ENCODE measurements around the gene FAM241B.

DNA sequence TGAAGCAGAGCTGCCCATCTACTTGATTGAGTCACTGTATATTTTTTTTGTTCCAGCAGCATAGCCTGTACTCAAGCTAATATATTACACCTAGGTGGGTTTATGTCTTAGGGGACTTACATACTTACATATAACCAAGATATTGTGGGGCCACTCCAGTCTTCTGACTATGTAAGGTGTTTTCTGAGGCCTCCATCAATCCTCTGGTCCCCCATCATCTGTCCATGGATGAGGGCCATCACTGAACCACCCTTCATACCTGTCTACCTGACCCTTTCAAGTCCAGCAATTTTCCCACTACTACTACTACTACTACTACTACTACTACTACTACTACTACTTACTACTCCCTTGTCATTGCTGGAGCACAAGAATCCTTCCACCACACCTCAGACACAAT is 3.2 kb upstream of the FAM241B start:
- TF ChIP-seq, protein P1, sequence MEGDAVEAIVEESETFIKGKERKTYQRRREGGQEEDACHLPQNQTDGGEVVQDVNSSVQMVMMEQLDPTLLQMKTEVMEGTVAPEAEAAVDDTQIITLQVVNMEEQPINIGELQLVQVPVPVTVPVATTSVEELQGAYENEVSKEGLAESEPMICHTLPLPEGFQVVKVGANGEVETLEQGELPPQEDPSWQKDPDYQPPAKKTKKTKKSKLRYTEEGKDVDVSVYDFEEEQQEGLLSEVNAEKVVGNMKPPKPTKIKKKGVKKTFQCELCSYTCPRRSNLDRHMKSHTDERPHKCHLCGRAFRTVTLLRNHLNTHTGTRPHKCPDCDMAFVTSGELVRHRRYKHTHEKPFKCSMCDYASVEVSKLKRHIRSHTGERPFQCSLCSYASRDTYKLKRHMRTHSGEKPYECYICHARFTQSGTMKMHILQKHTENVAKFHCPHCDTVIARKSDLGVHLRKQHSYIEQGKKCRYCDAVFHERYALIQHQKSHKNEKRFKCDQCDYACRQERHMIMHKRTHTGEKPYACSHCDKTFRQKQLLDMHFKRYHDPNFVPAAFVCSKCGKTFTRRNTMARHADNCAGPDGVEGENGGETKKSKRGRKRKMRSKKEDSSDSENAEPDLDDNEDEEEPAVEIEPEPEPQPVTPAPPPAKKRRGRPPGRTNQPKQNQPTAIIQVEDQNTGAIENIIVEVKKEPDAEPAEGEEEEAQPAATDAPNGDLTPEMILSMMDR (IDR thresholded peaks at IDR 0.05 in 2 of 3, conservative IDR thresholded peaks at IDR 0.05 in 1 of 3; ENCODE audit: borderline replicate concordance in 1 of 3, insufficient read depth in 1 of 3, low read depth in 2 of 3, low read length in 2 of 3), result no peak
- TF ChIP-seq, protein P2, sequence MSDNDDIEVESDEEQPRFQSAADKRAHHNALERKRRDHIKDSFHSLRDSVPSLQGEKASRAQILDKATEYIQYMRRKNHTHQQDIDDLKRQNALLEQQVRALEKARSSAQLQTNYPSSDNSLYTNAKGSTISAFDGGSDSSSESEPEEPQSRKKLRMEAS (IDR thresholded peaks at IDR 0.05), result no peak
- TF ChIP-seq, protein P3, sequence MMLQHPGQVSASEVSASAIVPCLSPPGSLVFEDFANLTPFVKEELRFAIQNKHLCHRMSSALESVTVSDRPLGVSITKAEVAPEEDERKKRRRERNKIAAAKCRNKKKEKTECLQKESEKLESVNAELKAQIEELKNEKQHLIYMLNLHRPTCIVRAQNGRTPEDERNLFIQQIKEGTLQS (IDR thresholded peaks at IDR 0.05), result no peak
- TF ChIP-seq EZH2phosphoT487 (IDR thresholded peaks at IDR 0.05; ENCODE audit: borderline replicate concordance) (no peak), CBX3 (IDR thresholded peaks at IDR 0.05; ENCODE audit: low read depth) (no peak), RAD21 (IDR thresholded peaks at IDR 0.05; ENCODE audit: low read depth) (no peak)

Data from HCT116 (cell line).